Calu3 (cell line): ENCODE results near the gene FAM8A1. TPM values are rescaled to one million over a fixed set of nuclear protein-coding genes. Genes with fewer than 3 reads are reported as not detected.

Experiments
- BruUV-seq: library from RNA; stranded (reverse); fragments of 400-500 nt; replicated peaks from 2 replicates; lab custom pipeline; 2021; lab: Mats Ljungman, UMichigan
- CTCF ChIA-PET: fragments of 300-600 bp; sonication (Branson Sonifier 250); formaldehyde crosslinking; loops from one replicate; lab custom pipeline; 2022; ENCODE audit warnings: antibody characterized with exemption; lab: Charles Lee
- DNase-seq: peaks from one replicate; pipeline ENCODE4 v3.0.0; 2022
- H3K27ac Mint-ChIP-seq: one replicate; pipeline ENCODE4 v1.8.0; 2022; ENCODE audit warnings: mixed read lengths; ENCODE audit not compliant: unreplicated experiment
- H3K27me3 Mint-ChIP-seq: one replicate; pipeline ENCODE4 v1.8.0; 2022; ENCODE audit warnings: mixed read lengths; ENCODE audit not compliant: unreplicated experiment
- H3K36me3 Mint-ChIP-seq: one replicate; pipeline ENCODE4 v1.8.0; 2022; ENCODE audit warnings: mild to moderate bottlenecking, moderate library complexity, mixed read lengths; ENCODE audit not compliant: insufficient read depth, unreplicated experiment
- H3K4me1 Mint-ChIP-seq: one replicate; pipeline ENCODE4 v1.8.0; 2022; ENCODE audit warnings: mild to moderate bottlenecking, low read depth, mixed read lengths; ENCODE audit not compliant: unreplicated experiment
- H3K4me3 Mint-ChIP-seq: one replicate; pipeline ENCODE4 v1.8.0; 2022; ENCODE audit warnings: mild to moderate bottlenecking, low read depth, moderate library complexity, mixed read lengths; ENCODE audit not compliant: unreplicated experiment
- H3K9me3 Mint-ChIP-seq: one replicate; pipeline ENCODE4 v1.8.0; 2022; ENCODE audit warnings: low read depth, mixed read lengths; ENCODE audit not compliant: unreplicated experiment
- CTCF ChIP-seq: fragments of 200-600 bp; IDR thresholded peaks from one replicate; pipeline ENCODE4 v1.8.0; 2022; ENCODE audit warnings: antibody characterized with exemption; ENCODE audit not compliant: unreplicated experiment
- intact Hi-C: fragments of 100-400 bp; cut with micrococcal nuclease; formaldehyde crosslinking; loops from one replicate; pipeline ENCODE4 v1.10.0; 2022; ENCODE audit not compliant: unreplicated experiment
- total RNA-seq: library from RNA; stranded (reverse); gene quantifications from 2 replicates; pipeline ENCODE4 v1.2.3, GENCODE V29; 2022

FAM8A1 gene
- total RNA-seq, 1 experiment from 2014 or later, result 11.8 TPM

GRCh38 chr6:17656092-17656491 lies 56.0 kb downstream of the FAM8A1 start:
- H3K4me1 Mint-ChIP-seq, result no peaks in the 10 kb centered on the region
- H3K9me3 Mint-ChIP-seq, result no peaks in the 10 kb centered on the region
- no TSS peak for BruUV-seq
- peaks cover 17% of the 10 kb centered on the region for H3K36me3 Mint-ChIP-seq
- no peak overlapping the region for H3K27ac Mint-ChIP-seq
- CTCF ChIA-PET, result interaction anchor here (0.5 kb wide), 1 partner anchor 16 kb away, joined by 3 read pairs; no protein-coding TSS in a partner anchor
- no peak for DNase-seq
- H3K4me3 Mint-ChIP-seq, result no peak overlapping the region
- intact Hi-C loops, result no loop called here
- H3K27me3 Mint-ChIP-seq, result no peaks in the 10 kb centered on the region
- no peak for TF ChIP-seq CTCF

GRCh38 chr6:17656644-17657043 lies 56.5 kb downstream of the FAM8A1 start:
- no peaks in the 10 kb centered on the region for H3K9me3 Mint-ChIP-seq
- intact Hi-C loops, result no loop called here
- TF ChIP-seq CTCF, result no peak
- no peak for DNase-seq
- CTCF ChIA-PET, result interaction anchor here (0.5 kb wide), 1 partner anchor 15 kb away, joined by 3 read pairs; no protein-coding TSS in a partner anchor
- no peak overlapping the region for H3K4me3 Mint-ChIP-seq
- no peaks in the 10 kb centered on the region for H3K27me3 Mint-ChIP-seq
- no peak overlapping the region for H3K27ac Mint-ChIP-seq
- peaks cover 17% of the 10 kb centered on the region for H3K36me3 Mint-ChIP-seq
- no peaks in the 10 kb centered on the region for H3K4me1 Mint-ChIP-seq
- BruUV-seq, result no TSS peak

Other genes with a start within 250 kb of the FAM8A1 start
- 14.6 and 15.7 TPM in 2 replicates for gene CAP2, start 206.7 kb upstream of the FAM8A1 start, total RNA-seq
- gene NUP153, start 106.6 kb downstream of the FAM8A1 start, total RNA-seq, result 36.3 and 36.4 TPM in 2 replicates